SK-N-SH (cell line): ENCODE results near the gene ZFX. TPM values are rescaled to one million over a fixed set of nuclear protein-coding genes. Genes with fewer than 3 reads are reported as not detected.

ENCODE experiments used
- CTCF ChIA-PET: fragments of 300-600, 350-600 bp; formaldehyde crosslinking; extraction: SDS; loops from one replicate; lab custom pipeline; 2021; lab: Yijun Ruan, JAX
- POLR2A ChIA-PET: fragments of 350-600 bp; sonication (Branson Sonifier 250); formaldehyde crosslinking; extraction: SDS; loops from one replicate; lab custom pipeline; 2020; ENCODE audit warnings: antibody characterized with exemption, inconsistent platforms; lab: Yijun Ruan, JAX
- DNase-seq: peaks from one replicate; pipeline ENCODE4 v3.0.0; 2012
- H2AFZ ChIP-seq: fragments of 200-600 bp; sonication (generic); 2 replicates; pipeline ENCODE4 v1.8.1; 2016; ENCODE audit warnings: antibody characterized with exemption, mild to moderate bottlenecking, low read depth
- H3F3A ChIP-seq: fragments of 200-600 bp; sonication (generic); replicated peaks from 2 replicates; pipeline ENCODE3; 2016; ENCODE audit warnings: antibody characterized with exemption, mild to moderate bottlenecking; ENCODE audit not compliant: insufficient read depth
- H3K27ac ChIP-seq, 2 experiments: fragments of 200-500 bp in 1 of 2; fragments of 200-600 bp in 1 of 2; sonication (Bioruptor generic) in 1 of 2; sonication (generic), shearing (Covaris generic) in 1 of 2; 2 replicates each; pipeline versions ENCODE4 v1.5.1 to v1.6.1; 2014 to 2016; ENCODE audit warnings: low read depth in 2 of 2, inconsistent platforms in 1 of 2, low read length in 1 of 2, mild to moderate bottlenecking in 1 of 2, mixed read lengths in 1 of 2
- H3K27me3 ChIP-seq: fragments of 200-600 bp; sonication (generic), shearing (Covaris generic); 2 replicates; pipeline ENCODE4 v1.6.1; 2016; ENCODE audit warnings: mixed run types; ENCODE audit not compliant: insufficient read depth
- H3K36me3 ChIP-seq, 2 experiments: fragments of 200-500 bp in 1 of 2; fragments of 200-600 bp in 1 of 2; sonication (Bioruptor generic) in 1 of 2; sonication (generic) in 1 of 2; replicated peaks in 1 of 2; 2 replicates each; pipeline versions ENCODE3 to v1.5.1; 2014 to 2016; ENCODE audit warnings: low read length in 1 of 2, mild to moderate bottlenecking in 1 of 2; ENCODE audit not compliant: insufficient read depth in 2 of 2, control insufficient read depth in 1 of 2
- H3K4me1 ChIP-seq, 2 experiments: fragments of 200-500 bp in 1 of 2; fragments of 200-600 bp in 1 of 2; sonication (Bioruptor generic) in 1 of 2; sonication (generic), shearing (Covaris generic) in 1 of 2; 2 replicates each; pipeline versions ENCODE4 v1.5.1 to v1.6.1; 2014 to 2016; ENCODE audit warnings: low read depth in 1 of 2, low read length in 1 of 2, mixed run types in 1 of 2; ENCODE audit not compliant: insufficient read depth in 2 of 2, control insufficient read depth in 1 of 2
- H3K4me2 ChIP-seq: fragments of 200-600 bp; sonication (generic), shearing (Covaris generic); 2 replicates; pipeline ENCODE4 v1.6.1; 2017; ENCODE audit warnings: mixed run types
- H3K4me3 ChIP-seq, 2 experiments: fragments of 200-500 bp in 1 of 2; fragments of 200-600 bp in 1 of 2; sonication (Bioruptor generic) in 1 of 2; sonication (generic), shearing (Covaris generic) in 1 of 2; 2 replicates each; pipeline versions ENCODE4 v1.5.1 to v1.8.1; 2014 to 2016; ENCODE audit warnings: low read depth in 2 of 2, inconsistent platforms in 1 of 2, low read length in 1 of 2, mild to moderate bottlenecking in 1 of 2, mixed read lengths in 1 of 2, moderate library complexity in 1 of 2
- H3K79me2 ChIP-seq: fragments of 200-600 bp; sonication (generic); 2 replicates; pipeline ENCODE4 v1.8.1; 2017; ENCODE audit warnings: mild to moderate bottlenecking; ENCODE audit not compliant: insufficient read depth
- H3K9ac ChIP-seq: fragments of 200-600 bp; sonication (generic); 2 replicates; pipeline ENCODE4 v1.6.1; 2017; ENCODE audit warnings: mixed run types
- H3K9me2 ChIP-seq: fragments of 200-600 bp; sonication (generic); 2 replicates; pipeline ENCODE4 v1.6.1; 2017; ENCODE audit warnings: mixed run types
- H3K9me3 ChIP-seq: fragments of 200-600 bp; sonication (generic); 2 replicates; pipeline ENCODE4 v1.6.1; 2017; ENCODE audit warnings: mixed run types, mild to moderate bottlenecking, moderate library complexity
- H4K20me1 ChIP-seq: fragments of 200-600 bp; sonication (generic); 2 replicates; pipeline ENCODE4 v1.6.1; 2017; ENCODE audit warnings: mild to moderate bottlenecking, mixed run types; ENCODE audit not compliant: insufficient read depth
- EP300 ChIP-seq, 2 experiments: IDR thresholded peaks; 2 replicates each; pipeline versions ENCODE4 v1.4.0 to v1.6.1; 2012; ENCODE audit warnings: borderline replicate concordance in 1 of 2, low read depth in 1 of 2, low read length in 1 of 2
- FOXM1 ChIP-seq: IDR thresholded peaks from 2 replicates; pipeline ENCODE4 v1.4.0; 2012; ENCODE audit warnings: low read depth, mild to moderate bottlenecking
- GATA2 ChIP-seq: sonication (generic); formaldehyde crosslinking; IDR thresholded peaks from 2 replicates; pipeline ENCODE4 v1.5.0; 2020; ENCODE audit warnings: mild to moderate bottlenecking, missing genetic modification reagents
- MXI1 ChIP-seq: IDR thresholded peaks from 2 replicates; pipeline ENCODE4 v1.6.1; 2012; ENCODE audit warnings: mild to moderate bottlenecking, low read depth, low read length, improper control_type of control experiment
- POLR2AphosphoS5 ChIP-seq: IDR thresholded peaks from 2 replicates; pipeline ENCODE4 v1.6.1; 2012; ENCODE audit warnings: low read depth, low read length
- RAD21 ChIP-seq: IDR thresholded peaks from 2 replicates; pipeline ENCODE4 v1.6.1; 2012; ENCODE audit warnings: mild to moderate bottlenecking, low read length
- RFX5 ChIP-seq: IDR thresholded peaks from 2 replicates; pipeline ENCODE4 v1.6.1; 2012; ENCODE audit warnings: mild to moderate bottlenecking, improper control_type of control experiment, low read length
- RXRA ChIP-seq: IDR thresholded peaks from 2 replicates; pipeline ENCODE4 v1.4.0; 2012; ENCODE audit warnings: low read depth, mild to moderate bottlenecking, borderline replicate concordance
- SMC3 ChIP-seq: IDR thresholded peaks from 2 replicates; pipeline ENCODE4 v1.6.1; 2012; ENCODE audit warnings: low read depth, low read length, improper control_type of control experiment
- TAF1 ChIP-seq: IDR thresholded peaks from 2 replicates; pipeline ENCODE4 v1.6.1; 2012; ENCODE audit warnings: low read depth, mild to moderate bottlenecking, low read length, moderate library complexity, borderline replicate concordance
- TCF12 ChIP-seq: IDR thresholded peaks from 2 replicates; pipeline ENCODE4 v1.4.0; 2012
- TEAD4 ChIP-seq: IDR thresholded peaks from 2 replicates; pipeline ENCODE4 v1.4.0; 2012; ENCODE audit warnings: mild to moderate bottlenecking, borderline replicate concordance; ENCODE audit not compliant: insufficient read depth
- YY1 ChIP-seq: IDR thresholded peaks from 2 replicates; pipeline ENCODE4 v1.4.0; 2012; ENCODE audit warnings: low read depth, mild to moderate bottlenecking
- WGBS: methylation state at CpG from one replicate; pipeline ENCODE4 v1.1.6; 2017; ENCODE audit warnings: low lambda C conversion rate; 5-methylcytosine and 5-hydroxymethylcytosine counted together
- polyA plus RNA-seq, 3 experiments: library from polyadenylated mRNA; depleted of rRNA; stranded (reverse); fragments of >200 nt; gene quantifications; 2 replicates each; pipeline ENCODE4 v1.2.3, GENCODE V29; 2012
- TF ChIP-seq, protein P1 (sequence below): IDR thresholded peaks from 2 replicates; pipeline ENCODE4; 2012
- TF ChIP-seq, protein P2 (sequence below): fragments of 200-600 bp; sonication (generic); IDR thresholded peaks from 2 replicates; pipeline ENCODE4 v1.6.1; 2017; ENCODE audit warnings: antibody characterized with exemption, mild to moderate bottlenecking, moderate library complexity
- TF ChIP-seq, protein P3 (sequence below): fragments of 150-350 bp; IDR thresholded peaks from 2 replicates; pipeline ENCODE4 v1.6.1; 2017; ENCODE audit warnings: antibody characterized with exemption, low read length, low read depth, borderline replicate concordance

The ZFX gene
- polyA plus RNA-seq, 1 of the 3 experiments (the other 2 are of a cell fraction): 9.0 TPM

DNA sequence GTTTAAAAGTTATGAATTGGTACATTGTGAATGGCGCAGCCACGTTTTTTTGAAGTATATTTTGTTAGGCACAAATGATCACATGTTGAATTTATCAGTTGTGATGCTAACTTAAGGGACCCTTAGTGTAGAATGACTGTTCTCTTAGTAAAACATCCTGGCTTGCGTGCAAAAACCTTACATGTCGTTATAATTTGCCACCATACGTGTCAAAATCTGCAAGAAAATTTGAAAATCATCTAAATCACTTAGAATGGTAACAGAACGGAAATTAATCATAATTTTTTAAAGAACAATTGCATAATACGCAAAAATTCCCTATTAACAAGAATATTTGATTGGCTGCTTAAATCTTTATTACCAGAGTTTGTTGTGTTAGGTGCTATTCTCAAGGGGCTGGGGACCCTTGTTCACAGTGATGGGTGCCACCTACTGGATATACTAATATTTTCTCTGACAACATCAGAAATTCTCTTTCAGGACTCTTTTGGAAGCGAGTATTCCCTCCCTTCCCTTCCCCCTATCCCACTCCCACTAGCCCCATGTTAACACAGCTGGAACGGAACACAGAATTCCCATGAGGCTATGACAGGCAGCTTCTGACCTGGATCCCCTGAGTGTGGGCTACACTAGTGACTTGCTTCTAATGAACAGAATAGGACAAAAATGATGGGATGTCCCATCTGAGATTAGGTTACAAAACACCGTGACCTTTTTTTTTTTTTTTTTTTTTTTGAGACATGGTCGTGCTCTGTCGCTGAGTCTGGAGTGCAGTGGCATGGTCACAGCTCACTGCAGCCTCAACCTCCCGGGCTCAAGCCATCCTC lies 92.5 kb downstream of the ZFX start:
- Histone ChIP-seq H3K27ac (no peak overlapping the region), H3F3A (peaks cover 15% of the 10 kb centered on the region), H3K36me3 (no peaks in the 10 kb centered on the region), H3K9me3 (no peaks in the 10 kb centered on the region), H3K9me2 (no peaks in the 10 kb centered on the region), H3K9ac (no peak overlapping the region), H3K4me3 (no peak overlapping the region), H2AFZ (no peak overlapping the region), H3K27me3 (no peaks in the 10 kb centered on the region; the same call in 1 of the 2 replicates), H3K4me2 (no peak overlapping the region), H3K4me1 (peaks cover 0 to 13% of the 10 kb centered on the region in 2 experiments; a peak in 1 of 4 replicates), H4K20me1 (no peaks in the 10 kb centered on the region), H3K79me2 (no peaks in the 10 kb centered on the region)
- ChIA-PET POLR2A (no interaction called here), CTCF (interaction anchor here (0.6 to 1.8 kb wide), 13 partner anchors 9 to 269 kb away, joined by 3 to 14 read pairs (median 3); no protein-coding TSS in a partner anchor)
- WGBS: 37% methylated on average over 13 of the region's 13 CpGs
- peak; percentile 71 for DNase-seq
- no peak for TF ChIP-seq MXI1
- no peak for TF ChIP-seq POLR2AphosphoS5
- TF ChIP-seq, protein P1, sequence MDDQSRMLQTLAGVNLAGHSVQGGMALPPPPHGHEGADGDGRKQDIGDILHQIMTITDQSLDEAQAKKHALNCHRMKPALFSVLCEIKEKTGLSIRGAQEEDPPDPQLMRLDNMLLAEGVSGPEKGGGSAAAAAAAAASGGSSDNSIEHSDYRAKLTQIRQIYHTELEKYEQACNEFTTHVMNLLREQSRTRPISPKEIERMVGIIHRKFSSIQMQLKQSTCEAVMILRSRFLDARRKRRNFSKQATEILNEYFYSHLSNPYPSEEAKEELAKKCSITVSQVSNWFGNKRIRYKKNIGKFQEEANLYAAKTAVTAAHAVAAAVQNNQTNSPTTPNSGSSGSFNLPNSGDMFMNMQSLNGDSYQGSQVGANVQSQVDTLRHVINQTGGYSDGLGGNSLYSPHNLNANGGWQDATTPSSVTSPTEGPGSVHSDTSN: no peak
- no peak for TF ChIP-seq RXRA
- TF ChIP-seq, protein P2, sequence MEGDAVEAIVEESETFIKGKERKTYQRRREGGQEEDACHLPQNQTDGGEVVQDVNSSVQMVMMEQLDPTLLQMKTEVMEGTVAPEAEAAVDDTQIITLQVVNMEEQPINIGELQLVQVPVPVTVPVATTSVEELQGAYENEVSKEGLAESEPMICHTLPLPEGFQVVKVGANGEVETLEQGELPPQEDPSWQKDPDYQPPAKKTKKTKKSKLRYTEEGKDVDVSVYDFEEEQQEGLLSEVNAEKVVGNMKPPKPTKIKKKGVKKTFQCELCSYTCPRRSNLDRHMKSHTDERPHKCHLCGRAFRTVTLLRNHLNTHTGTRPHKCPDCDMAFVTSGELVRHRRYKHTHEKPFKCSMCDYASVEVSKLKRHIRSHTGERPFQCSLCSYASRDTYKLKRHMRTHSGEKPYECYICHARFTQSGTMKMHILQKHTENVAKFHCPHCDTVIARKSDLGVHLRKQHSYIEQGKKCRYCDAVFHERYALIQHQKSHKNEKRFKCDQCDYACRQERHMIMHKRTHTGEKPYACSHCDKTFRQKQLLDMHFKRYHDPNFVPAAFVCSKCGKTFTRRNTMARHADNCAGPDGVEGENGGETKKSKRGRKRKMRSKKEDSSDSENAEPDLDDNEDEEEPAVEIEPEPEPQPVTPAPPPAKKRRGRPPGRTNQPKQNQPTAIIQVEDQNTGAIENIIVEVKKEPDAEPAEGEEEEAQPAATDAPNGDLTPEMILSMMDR: peak; percentile 67
- TF ChIP-seq TCF12: no peak
- no peak for TF ChIP-seq GATA2 (CRISPR knock-in tag)
- TF ChIP-seq, protein P3, sequence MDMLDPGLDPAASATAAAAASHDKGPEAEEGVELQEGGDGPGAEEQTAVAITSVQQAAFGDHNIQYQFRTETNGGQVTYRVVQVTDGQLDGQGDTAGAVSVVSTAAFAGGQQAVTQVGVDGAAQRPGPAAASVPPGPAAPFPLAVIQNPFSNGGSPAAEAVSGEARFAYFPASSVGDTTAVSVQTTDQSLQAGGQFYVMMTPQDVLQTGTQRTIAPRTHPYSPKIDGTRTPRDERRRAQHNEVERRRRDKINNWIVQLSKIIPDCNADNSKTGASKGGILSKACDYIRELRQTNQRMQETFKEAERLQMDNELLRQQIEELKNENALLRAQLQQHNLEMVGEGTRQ: no peak
- peak; percentile 82 for TF ChIP-seq RAD21
- TF ChIP-seq FOXM1: no peak
- TF ChIP-seq TAF1: no peak
- no peak for TF ChIP-seq EP300 (IDR thresholded peaks at IDR 0.05; ENCODE audit: borderline replicate concordance in 1 of 2, low read depth in 1 of 2, low read length in 1 of 2)
- no peak for TF ChIP-seq RFX5
- TF ChIP-seq SMC3: peak; percentile 69
- no peak for TF ChIP-seq YY1
- TF ChIP-seq TEAD4: no peak
